ENCODE measurements around the gene DNLZ. TPM values are rescaled to one million over a fixed set of nuclear protein-coding genes. Genes with fewer than 3 reads are reported as not detected.

The DNLZ gene
- total and polyA plus RNA-seq, 2 of the 4 experiments (the other 2 are of a cell fraction), result 2.0 to 11.4 TPM

GRCh38 chr9:136352682-136353081 lies 10.9 kb downstream of the DNLZ start:
- Histone ChIP-seq H2BK20ac (ENCODE audit: low read depth, low read length) (no peak overlapping the region), H3K14ac (replicated peaks; ENCODE audit: low read depth, low read length) (no peak overlapping the region), H3K27ac (ENCODE audit: insufficient read depth, low read length) (0 out of 2 replicates have a peak overlapping the region, but pooled peaks have one; percentile 6), H2AK5ac (ENCODE audit: low read depth, low read length) (no peak overlapping the region), H2BK15ac (ENCODE audit: low read depth, low read length) (no peak overlapping the region), H3K4me1 (ENCODE audit: control insufficient read depth, insufficient read depth, low read length) (peaks cover 23% of the 10 kb centered on the region), H2BK5ac (ENCODE audit: low read depth, low read length, poor library complexity, severe bottlenecking) (peak overlapping the region; percentile 31), H3K9me1 (ENCODE audit: insufficient read depth, low read length) (peaks cover 3% of the 10 kb centered on the region; the same call in 1 of the 2 replicates), H2AK9ac (replicated peaks; ENCODE audit: low read depth, low read length, poor library complexity) (peak overlapping the region; percentile 70), H3K56ac (ENCODE audit: extremely low read depth, insufficient read depth, low read length) (no peak overlapping the region), H3K9ac (ENCODE audit: low read depth, low read length) (no peak overlapping the region), H3K4ac (ENCODE audit: low read depth, low read length) (no peak overlapping the region), H3K79me1 (ENCODE audit: low read depth in 1 of 2, low read length in 2 of 2) (peaks cover 0 to 49% of the 10 kb centered on the region in 2 experiments; a peak in 2 of 4 replicates), H3K4me3 (ENCODE audit: insufficient read depth, low read depth, low read length) (no peak overlapping the region), H3K27me3 (ENCODE audit: control insufficient read depth, insufficient read depth, low read length) (no peaks in the 10 kb centered on the region), H4K91ac (ENCODE audit: insufficient read depth, low read depth, low read length) (no peak overlapping the region), H3K23ac (ENCODE audit: low read depth, low read length) (no peak overlapping the region), H3K18ac (ENCODE audit: low read depth, low read length) (no peak overlapping the region), H2BK120ac (ENCODE audit: low read depth, low read length) (no peak overlapping the region), H3K9me3 (ENCODE audit: control insufficient read depth, insufficient read depth, low read length) (no peaks in the 10 kb centered on the region), H2AFZ (replicated peaks; ENCODE audit: low read length, poor library complexity) (no peak overlapping the region), H4K5ac (ENCODE audit: low read depth, low read length) (no peak overlapping the region), H4K8ac (ENCODE audit: low read depth in 2 of 2, low read length in 2 of 2) (no peak overlapping the region), H3K4me2 (ENCODE audit: low read depth, low read length) (no peak overlapping the region), H3K36me3 (ENCODE audit: control insufficient read depth, insufficient read depth, low read length) (peaks cover 71% of the 10 kb centered on the region), H4K20me1 (ENCODE audit: insufficient read depth, low read length) (peaks cover 34% of the 10 kb centered on the region)
- 84% methylated on average over 14 of the region's 16 CpGs; no CpG with 5 or more reads in 1 of the 2 experiments for WGBS, 2 experiments (ENCODE audit: extremely low coverage in 2 of 2, insufficient read length in 1 of 2)
- intact Hi-C loops (cut with micrococcal nuclease) (no loop called here), in situ Hi-C loops (cut with MboI; ENCODE audit: low sequenced_read_pairs) (no loop called here), dilution Hi-C loops (cut with HindIII; ENCODE audit: low sequenced_read_pairs, unreplicated experiment) (no loop called here)
- TF ChIP-seq ELK1 (IDR thresholded peaks at IDR 0.05; ENCODE audit: borderline replicate concordance, low read depth, low read length) (no peak), FOS (IDR thresholded peaks at IDR 0.05; ENCODE audit: low read depth, low read length) (no peak), SMC3 (IDR thresholded peaks at IDR 0.05; ENCODE audit: low read depth, low read length) (no peak), CHD1 (IDR thresholded peaks at IDR 0.05; ENCODE audit: low read depth, low read length) (no peak), BHLHE40 (IDR thresholded peaks at IDR 0.05; ENCODE audit: low read depth, low read length) (no peak), RAD21 (IDR thresholded peaks at IDR 0.05; ENCODE audit: low read length) (no peak), MAFK (IDR thresholded peaks at IDR 0.05; ENCODE audit: low read depth, low read length) (no peak), CEBPB (IDR thresholded peaks at IDR 0.05; ENCODE audit: low read depth, low read length) (no peak), RFX5 (IDR thresholded peaks at IDR 0.05; ENCODE audit: low read depth, low read length) (no peak)
- TF ChIP-seq, protein P1, sequence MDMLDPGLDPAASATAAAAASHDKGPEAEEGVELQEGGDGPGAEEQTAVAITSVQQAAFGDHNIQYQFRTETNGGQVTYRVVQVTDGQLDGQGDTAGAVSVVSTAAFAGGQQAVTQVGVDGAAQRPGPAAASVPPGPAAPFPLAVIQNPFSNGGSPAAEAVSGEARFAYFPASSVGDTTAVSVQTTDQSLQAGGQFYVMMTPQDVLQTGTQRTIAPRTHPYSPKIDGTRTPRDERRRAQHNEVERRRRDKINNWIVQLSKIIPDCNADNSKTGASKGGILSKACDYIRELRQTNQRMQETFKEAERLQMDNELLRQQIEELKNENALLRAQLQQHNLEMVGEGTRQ (IDR thresholded peaks at IDR 0.05; ENCODE audit: low read depth, low read length), result no peak
- ChIA-PET POLR2A (ENCODE audit: unreplicated experiment) (no interaction called here), CTCF (no interaction called here)
- no TSS peak for BruUV-seq (replicated peaks)
- DNase-seq (no peak), ATAC-seq (ENCODE audit: low read depth) (no peak)
